Mesenchymal stem cell (in vitro differentiated cells and primary cell): ENCODE data around the gene NACC1.

Experiments
- DNase-seq: peaks from one replicate; pipeline ENCODE4 v3.0.0-alpha.2; 2013
- H2AFZ ChIP-seq: one replicate; pipeline ENCODE4 v1.6.1; 2013; ENCODE audit warnings: low read depth, mild to moderate bottlenecking, control low read depth, inconsistent platforms, low read length, moderate library complexity
- H2AK5ac ChIP-seq: 2 replicates; pipeline ENCODE4 v1.6.1; 2013; ENCODE audit warnings: low read length, moderate library complexity, mild to moderate bottlenecking, inconsistent platforms; ENCODE audit not compliant: severe bottlenecking
- H2BK120ac ChIP-seq: one replicate; pipeline ENCODE4 v1.6.1; 2013; ENCODE audit warnings: low read depth, mild to moderate bottlenecking, inconsistent platforms, low read length, moderate library complexity
- H2BK12ac ChIP-seq, 2 experiments: one replicate each; pipeline ENCODE4 v1.6.1; 2013; ENCODE audit warnings: inconsistent platforms in 2 of 2, low read length in 2 of 2, mild to moderate bottlenecking in 2 of 2, moderate library complexity in 2 of 2, control low read depth in 1 of 2
- H2BK15ac ChIP-seq: one replicate; pipeline ENCODE4 v1.6.1; 2013; ENCODE audit warnings: mild to moderate bottlenecking, low read depth, inconsistent platforms; ENCODE audit not compliant: poor library complexity, severe bottlenecking
- H2BK5ac ChIP-seq: 2 replicates; pipeline ENCODE4 v1.6.1; 2013; ENCODE audit warnings: low read depth, mild to moderate bottlenecking, low read length, control low read depth, inconsistent platforms; ENCODE audit not compliant: poor library complexity, severe bottlenecking
- H3K14ac ChIP-seq, 2 experiments: one replicate each; pipeline ENCODE4 v1.6.1; 2013; ENCODE audit warnings: inconsistent platforms in 2 of 2, low read length in 2 of 2, control low read depth in 1 of 2, mild to moderate bottlenecking in 1 of 2, moderate library complexity in 1 of 2
- H3K18ac ChIP-seq, 2 experiments: one replicate each; pipeline ENCODE4 v1.6.1; 2013; ENCODE audit warnings: inconsistent platforms in 2 of 2, low read length in 2 of 2, control low read depth in 1 of 2, low read depth in 1 of 2, mild to moderate bottlenecking in 1 of 2
- H3K23ac ChIP-seq, 2 experiments: one replicate each; pipeline ENCODE4 v1.6.1; 2013; ENCODE audit warnings: inconsistent platforms in 2 of 2, low read length in 2 of 2, mild to moderate bottlenecking in 2 of 2, moderate library complexity in 2 of 2, control low read depth in 1 of 2
- H3K27ac ChIP-seq: 2 replicates; pipeline ENCODE4 v1.5.1; 2013; ENCODE audit warnings: mild to moderate bottlenecking, moderate library complexity, low read length, control low read depth, inconsistent platforms; ENCODE audit not compliant: poor library complexity, severe bottlenecking
- H3K27me3 ChIP-seq, 2 experiments: 2 replicates each; pipeline versions ENCODE4 v1.6.1 to v1.7.0; 2013; ENCODE audit warnings: low read length in 2 of 2, mild to moderate bottlenecking in 2 of 2, moderate library complexity in 2 of 2, control low read depth in 1 of 2, inconsistent platforms in 1 of 2; ENCODE audit not compliant: control insufficient read depth in 1 of 2, insufficient read depth in 1 of 2
- H3K36me3 ChIP-seq, 2 experiments: 2 replicates each; pipeline versions ENCODE4 v1.6.1 to v1.7.0; 2013; ENCODE audit warnings: low read length in 2 of 2, control low read depth in 1 of 2, inconsistent platforms in 1 of 2, low read depth in 1 of 2, mild to moderate bottlenecking in 1 of 2; ENCODE audit not compliant: insufficient read depth in 2 of 2, control insufficient read depth in 1 of 2
- H3K4ac ChIP-seq, 2 experiments: one replicate each; pipeline ENCODE4 v1.6.1; 2013; ENCODE audit warnings: inconsistent platforms in 2 of 2, low read length in 2 of 2, mild to moderate bottlenecking in 2 of 2, moderate library complexity in 2 of 2, control low read depth in 1 of 2, low read depth in 1 of 2
- H3K4me1 ChIP-seq: 2 replicates; pipeline ENCODE4 v1.6.1; 2013; ENCODE audit warnings: low read depth, low read length, control low read depth; ENCODE audit not compliant: control insufficient read depth, insufficient read depth
- H3K4me2 ChIP-seq: 2 replicates; pipeline ENCODE4 v1.6.1; 2013; ENCODE audit warnings: low read length, mild to moderate bottlenecking, inconsistent platforms; ENCODE audit not compliant: poor library complexity, severe bottlenecking
- H3K4me3 ChIP-seq, 2 experiments: 2 replicates each; pipeline versions ENCODE4 v1.5.1 to v1.7.0; 2013; ENCODE audit warnings: low read length in 2 of 2, mild to moderate bottlenecking in 2 of 2, control low read depth in 1 of 2, low read depth in 1 of 2; ENCODE audit not compliant: insufficient read depth in 1 of 2
- H3K79me1 ChIP-seq: replicated peaks from 2 replicates; pipeline ENCODE4 v1.6.1; 2013; ENCODE audit warnings: mild to moderate bottlenecking, control low read depth, low read length, inconsistent platforms; ENCODE audit not compliant: poor library complexity, severe bottlenecking
- H3K9ac ChIP-seq: 2 replicates; pipeline ENCODE4 v1.7.0; 2013; ENCODE audit warnings: mild to moderate bottlenecking, low read length, moderate library complexity
- H3K9me3 ChIP-seq: 2 replicates; pipeline ENCODE4 v1.7.0; 2013; ENCODE audit warnings: mild to moderate bottlenecking, low read length; ENCODE audit not compliant: control insufficient read depth
- H4K8ac ChIP-seq: one replicate; pipeline ENCODE4 v1.6.1; 2013; ENCODE audit warnings: inconsistent platforms, mild to moderate bottlenecking, low read length, moderate library complexity
- H4K91ac ChIP-seq: one replicate; pipeline ENCODE4 v1.6.1; 2013; ENCODE audit warnings: mild to moderate bottlenecking, low read length, inconsistent platforms
- WGBS: methylation state at CpG from one replicate; pipeline ENCODE4 v1.1.7; 2013; ENCODE audit warnings: mixed read lengths; 5-methylcytosine and 5-hydroxymethylcytosine counted together

The NACC1 gene

GRCh38 chr19:13160557-13160956 is 42.5 kb downstream of the NACC1 start:
- H3K36me3 ChIP-seq, result no peaks in the 10 kb centered on the region
- no peak overlapping the region for H3K14ac ChIP-seq
- no peak overlapping the region for H2BK12ac ChIP-seq
- H3K23ac ChIP-seq, result no peak overlapping the region
- H3K9ac ChIP-seq, result peak overlapping the region; percentile 42
- no peak overlapping the region for H3K18ac ChIP-seq
- no peak overlapping the region for H2BK15ac ChIP-seq
- no peak overlapping the region for H2BK5ac ChIP-seq
- no peak overlapping the region for H3K4ac ChIP-seq
- no peak overlapping the region for H3K4me3 ChIP-seq
- H4K8ac ChIP-seq, result no peak overlapping the region
- H3K4me1 ChIP-seq, result peaks cover 32% of the 10 kb centered on the region
- H2BK120ac ChIP-seq, result no peak overlapping the region
- no peaks in the 10 kb centered on the region for H3K79me1 ChIP-seq
- DNase-seq, result peak; percentile 61
- H2AFZ ChIP-seq, result no peak overlapping the region
- H2AK5ac ChIP-seq, result no peak overlapping the region
- H3K27ac ChIP-seq, result no peak overlapping the region
- no peaks in the 10 kb centered on the region for H3K27me3 ChIP-seq
- no peaks in the 10 kb centered on the region for H3K9me3 ChIP-seq
- no peak overlapping the region for H3K4me2 ChIP-seq
- 56% methylated on average over 1 of the region's 1 CpG for WGBS
- no peak overlapping the region for H4K91ac ChIP-seq

- H3K27ac ChIP-seq, result peak overlapping the region; percentile 98
- H2BK12ac ChIP-seq, result peak overlapping the region; percentile 97
- H2BK120ac ChIP-seq, result peak overlapping the region; percentile 100
- H3K14ac ChIP-seq, result peak overlapping the region in 1 of 2 experiments; percentile 93
- peak overlapping the region; percentile 98 for H4K91ac ChIP-seq
- peak overlapping the region; percentile 41 to 77 for H3K4me3 ChIP-seq
- H3K36me3 ChIP-seq, result no peaks in the 10 kb centered on the region
- H3K9ac ChIP-seq, result peak overlapping the region; percentile 88
- H3K79me1 ChIP-seq, result no peaks in the 10 kb centered on the region
- peak overlapping the region; percentile 44 for H3K4me2 ChIP-seq
- H2BK5ac ChIP-seq, result peak overlapping the region; percentile 83
- 2% methylated on average over 50 of the region's 58 CpGs for WGBS
- peak overlapping the region; percentile 77 to 81 for H3K23ac ChIP-seq
- peak overlapping the region; percentile 87 for H2AFZ ChIP-seq
- DNase-seq, result peak; percentile 97
- peak overlapping the region; percentile 92 to 98 for H3K4ac ChIP-seq
- no peaks in the 10 kb centered on the region for H3K27me3 ChIP-seq
- H4K8ac ChIP-seq, result peak overlapping the region; percentile 97
- peak overlapping the region; percentile 88 for H2AK5ac ChIP-seq
- H2BK15ac ChIP-seq, result peak overlapping the region; percentile 97
- peak overlapping the region; percentile 97 to 100 for H3K18ac ChIP-seq
- peaks cover 29% of the 10 kb centered on the region for H3K4me1 ChIP-seq
- H3K9me3 ChIP-seq, result no peaks in the 10 kb centered on the region
Observed at GRCh38 chr19:13162724-13163608, 44.9 kb downstream of the NACC1 start.

GRCh38 chr19:13163609-13164342 is 45.7 kb downstream of the NACC1 start:
- Histone ChIP-seq H3K27me3 (no peaks in the 10 kb centered on the region), H3K27ac (peak overlapping the region; percentile 98), H3K4me3 (peak overlapping the region in 1 of 2 experiments; percentile 77), H3K4ac (peak overlapping the region; percentile 97 to 100), H3K4me1 (peaks cover 29% of the 10 kb centered on the region), H2BK15ac (peak overlapping the region; percentile 100), H2AK5ac (peak overlapping the region; percentile 97), H3K4me2 (peak overlapping the region; percentile 71), H2BK12ac (peak overlapping the region; percentile 98), H2AFZ (peak overlapping the region; percentile 36), H3K9me3 (no peaks in the 10 kb centered on the region), H3K23ac (peak overlapping the region; percentile 3 to 81), H3K9ac (peak overlapping the region; percentile 88), H3K14ac (peak overlapping the region in 1 of 2 experiments; percentile 68), H4K91ac (peak overlapping the region; percentile 100), H3K79me1 (peaks cover 2% of the 10 kb centered on the region), H4K8ac (peak overlapping the region; percentile 99), H3K36me3 (no peaks in the 10 kb centered on the region), H3K18ac (peak overlapping the region; percentile 96 to 100), H2BK5ac (peak overlapping the region; percentile 83), H2BK120ac (peak overlapping the region; percentile 100)
- peak; percentile 96 for DNase-seq
- 3% methylated on average over 15 of the region's 20 CpGs for WGBS
